ENCODE data around the gene DCTN2. TPM values are rescaled to one million over a fixed set of nuclear protein-coding genes. Genes with fewer than 3 reads are reported as not detected.
"Not testable (repeated sequence)": the region's sequence is repeated elsewhere in the genome, so short reads cannot be mapped to it uniquely, and the experiment has no call there.

DCTN2 gene
- polyA plus RNA-seq, 1 of the 3 experiments (the other 2 are of a cell fraction): 122 TPM

GRCh38 chr12:57506541-57506940 lies 40.5 kb downstream of the DCTN2 start:
- H3K79me2 ChIP-seq (ENCODE audit: insufficient read depth); H3K4me1 ChIP-seq (ENCODE audit: control insufficient read depth in 1 of 2, insufficient read depth in 2 of 2, low read depth in 1 of 2, low read length in 1 of 2); H2AFZ ChIP-seq (ENCODE audit: low read depth); CTCF ChIA-PET; H3K9ac ChIP-seq; H3K9me3 ChIP-seq; H3K27me3 ChIP-seq (ENCODE audit: insufficient read depth); H4K20me1 ChIP-seq (ENCODE audit: insufficient read depth); H3K27ac ChIP-seq (ENCODE audit: low read depth in 2 of 2, low read length in 1 of 2); H3K4me3 ChIP-seq (ENCODE audit: low read depth in 2 of 2, low read length in 1 of 2); H3F3A ChIP-seq (replicated peaks; ENCODE audit: insufficient read depth); H3K4me2 ChIP-seq; POLR2A ChIA-PET; DNase-seq; H3K9me2 ChIP-seq: not testable (repeated sequence)
- peaks cover 33 to 55% of the 10 kb centered on the region in 2 experiments for H3K36me3 ChIP-seq (replicated peaks in 1 of 2; ENCODE audit: control insufficient read depth in 1 of 2, insufficient read depth in 2 of 2, low read length in 1 of 2)
- 95% methylated on average over 4 of the region's 4 CpGs for WGBS (ENCODE audit: low lambda C conversion rate)

- peaks cover 48 to 82% of the 10 kb centered on the region in 2 experiments for H3K36me3 ChIP-seq (replicated peaks in 1 of 2; ENCODE audit: control insufficient read depth in 1 of 2, insufficient read depth in 2 of 2, low read length in 1 of 2)
- CTCF ChIA-PET: interaction anchor here (1.2 to 2.2 kb wide), 3 partner anchors 10 to 44 kb away, joined by 3 to 7 read pairs (median 4); no protein-coding TSS in a partner anchor
These were observed 44.6 kb downstream of the DCTN2 start for GRCh38 chr12:57502311-57502969.

GRCh38 chr12:57500213-57500612 lies 46.8 kb downstream of the DCTN2 start:
- TF ChIP-seq GABPA (IDR thresholded peaks at IDR 0.05; ENCODE audit: low read depth): no peak

More at GRCh38 chr12:57502311-57502969, 44.6 kb downstream of the DCTN2 start:
- H2AFZ ChIP-seq (ENCODE audit: low read depth); H3K4me1 ChIP-seq (ENCODE audit: control insufficient read depth in 1 of 2, insufficient read depth in 2 of 2, low read depth in 1 of 2, low read length in 1 of 2); H3K4me3 ChIP-seq (ENCODE audit: low read depth in 2 of 2, low read length in 1 of 2); H3K9me2 ChIP-seq; H3K4me2 ChIP-seq; H3K9me3 ChIP-seq; H3K79me2 ChIP-seq (ENCODE audit: insufficient read depth); H3K9ac ChIP-seq; H3F3A ChIP-seq (replicated peaks; ENCODE audit: insufficient read depth); DNase-seq; H4K20me1 ChIP-seq (ENCODE audit: insufficient read depth); H3K27me3 ChIP-seq (ENCODE audit: insufficient read depth); H3K27ac ChIP-seq (ENCODE audit: low read depth in 2 of 2, low read length in 1 of 2): not testable (repeated sequence)
- POLR2A ChIA-PET: interaction anchor here (1.3 to 2.9 kb wide), 5 partner anchors 10 to 18 kb away, joined by 3 to 10 read pairs (median 5); partner anchors contain the start of gene DDIT3
- WGBS (ENCODE audit: low lambda C conversion rate): 97% methylated on average over 22 of the region's 22 CpGs

GRCh38 chr12:57498571-57498970 lies 48.4 kb downstream of the DCTN2 start:
- Histone ChIP-seq H2AFZ (ENCODE audit: low read depth) (no peak overlapping the region), H3K36me3 (replicated peaks in 1 of 2; ENCODE audit: control insufficient read depth in 1 of 2, insufficient read depth in 2 of 2, low read length in 1 of 2) (peaks cover 47 to 71% of the 10 kb centered on the region in 2 experiments), H3K9me2 (no peaks in the 10 kb centered on the region), H3F3A (replicated peaks; ENCODE audit: insufficient read depth) (peaks cover 10% of the 10 kb centered on the region), H3K79me2 (ENCODE audit: insufficient read depth) (peaks cover 3% of the 10 kb centered on the region; the same call in 1 of the 2 replicates), H4K20me1 (ENCODE audit: insufficient read depth) (no peaks in the 10 kb centered on the region), H3K4me2 (no peak overlapping the region), H3K9ac (no peak overlapping the region), H3K4me3 (ENCODE audit: low read depth in 2 of 2, low read length in 1 of 2) (no peak overlapping the region), H3K4me1 (ENCODE audit: control insufficient read depth in 1 of 2, insufficient read depth in 2 of 2, low read depth in 1 of 2, low read length in 1 of 2) (no peaks in the 10 kb centered on the region), H3K27ac (ENCODE audit: low read depth in 2 of 2, low read length in 1 of 2) (no peak overlapping the region), H3K27me3 (ENCODE audit: insufficient read depth) (no peaks in the 10 kb centered on the region), H3K9me3 (no peaks in the 10 kb centered on the region)
- POLR2A ChIA-PET: interaction anchor here (0.7 kb wide), 1 partner anchor 61 kb away, joined by 5 read pairs; no protein-coding TSS in a partner anchor
- 92% methylated on average over 4 of the region's 4 CpGs for WGBS (ENCODE audit: low lambda C conversion rate)
- no peak for DNase-seq
- CTCF ChIA-PET: interaction anchor here (0.8 kb wide), 1 partner anchor 135 kb away, joined by 3 read pairs; no protein-coding TSS in a partner anchor
- TF ChIP-seq CTCF (IDR thresholded peaks at IDR 0.05) (no peak), POLR2AphosphoS5 (IDR thresholded peaks at IDR 0.05; ENCODE audit: low read depth, low read length) (no peak), FOXM1 (IDR thresholded peaks at IDR 0.05; ENCODE audit: low read depth) (no peak), FOSL2 (IDR thresholded peaks at IDR 0.05; ENCODE audit: borderline replicate concordance, low read depth) (no peak), NRF1 (IDR thresholded peaks at IDR 0.05; ENCODE audit: low read depth, low read length) (no peak), JUND (IDR thresholded peaks at IDR 0.05) (no peak), RAD21 (IDR thresholded peaks at IDR 0.05; ENCODE audit: low read length) (no peak), EP300 (IDR thresholded peaks at IDR 0.05; ENCODE audit: borderline replicate concordance in 1 of 2, low read depth in 1 of 2, low read length in 1 of 2) (no peak), IRF3 (IDR thresholded peaks at IDR 0.05; ENCODE audit: low read depth, low read length) (no peak), SIN3A (IDR thresholded peaks at IDR 0.05; ENCODE audit: borderline replicate concordance, low read depth, low read length) (no peak), RFX5 (IDR thresholded peaks at IDR 0.05; ENCODE audit: low read length) (no peak), MXI1 (IDR thresholded peaks at IDR 0.05; ENCODE audit: low read depth, low read length) (no peak)

More at GRCh38 chr12:57500213-57500612, 46.8 kb downstream of the DCTN2 start:
- 97% methylated on average over 11 of the region's 11 CpGs for WGBS (ENCODE audit: low lambda C conversion rate)
- Histone ChIP-seq H2AFZ (ENCODE audit: low read depth) (no peak overlapping the region), H3K9me2 (no peaks in the 10 kb centered on the region), H3K9ac (no peak overlapping the region), H3F3A (replicated peaks; ENCODE audit: insufficient read depth) (peaks cover 10% of the 10 kb centered on the region), H3K4me2 (no peak overlapping the region), H4K20me1 (ENCODE audit: insufficient read depth) (no peaks in the 10 kb centered on the region), H3K27ac (ENCODE audit: low read depth in 2 of 2, low read length in 1 of 2) (no peak overlapping the region), H3K4me3 (ENCODE audit: low read depth in 2 of 2, low read length in 1 of 2) (no peak overlapping the region), H3K4me1 (ENCODE audit: control insufficient read depth in 1 of 2, insufficient read depth in 2 of 2, low read depth in 1 of 2, low read length in 1 of 2) (no peaks in the 10 kb centered on the region), H3K9me3 (no peaks in the 10 kb centered on the region), H3K79me2 (ENCODE audit: insufficient read depth) (peaks cover 3% of the 10 kb centered on the region; the same call in 1 of the 2 replicates), H3K36me3 (replicated peaks in 1 of 2; ENCODE audit: control insufficient read depth in 1 of 2, insufficient read depth in 2 of 2, low read length in 1 of 2) (peaks cover 55 to 80% of the 10 kb centered on the region in 2 experiments), H3K27me3 (ENCODE audit: insufficient read depth) (no peaks in the 10 kb centered on the region)
- ChIA-PET POLR2A (interaction anchor here (1.0 kb wide), 1 partner anchor 10 kb away, joined by 4 read pairs; no protein-coding TSS in a partner anchor), CTCF (interaction anchor here (1.4 kb wide), 2 partner anchors 17 to 41 kb away, joined by 3 to 4 read pairs; partner anchors contain the start of gene GLI1)
- DNase-seq: no peak
